HFFc6 (cell line): Measurements from ENCODE around the gene PEX11B. TPM values are rescaled to one million over a fixed set of nuclear protein-coding genes. Genes with fewer than 3 reads are reported as not detected.
A peak's percentile ranks its signal among the peaks of the same experiment; 100 is the strongest.

Experiments
- DNase-seq: peaks from one replicate; pipeline ENCODE4 v3.0.0-alpha.2; 2018
- H3K27ac Mint-ChIP-seq: 2 replicates; pipeline ENCODE4 v1.8.0; 2020; ENCODE audit warnings: mild to moderate bottlenecking, mixed read lengths
- H3K27me3 Mint-ChIP-seq: 2 replicates; pipeline ENCODE4 v1.8.0; 2021; ENCODE audit warnings: mild to moderate bottlenecking, moderate library complexity, mixed read lengths; ENCODE audit not compliant: insufficient read depth
- H3K36me3 Mint-ChIP-seq: 2 replicates; pipeline ENCODE4 v1.8.0; 2021; ENCODE audit warnings: low read depth, mixed read lengths
- H3K4me1 Mint-ChIP-seq: 2 replicates; pipeline ENCODE4 v1.8.0; 2020; ENCODE audit warnings: low read depth, mixed read lengths
- H3K4me3 Mint-ChIP-seq: 2 replicates; pipeline ENCODE4 v1.8.0; 2020; ENCODE audit warnings: mild to moderate bottlenecking, moderate library complexity, mixed read lengths
- H3K9me3 Mint-ChIP-seq: 2 replicates; pipeline ENCODE4 v1.8.0; 2020; ENCODE audit warnings: mild to moderate bottlenecking, mixed read lengths
- total RNA-seq, 6 experiments: library from RNA; stranded (reverse); fragmentation: NEBNext Ultra II Directional; extraction: Animal tissue kit (Norgen Biotek cat#: 25700); gene quantifications; 2 replicates in 1 of 6; 3 replicates in 5 of 6; pipeline ENCODE4 v1.2.3, GENCODE V29; 2021
- TF ChIP-seq, protein P1 (sequence below): fragments of 200-600 bp; sonication (generic); IDR thresholded peaks from 2 replicates; pipeline ENCODE4 v1.5.0; 2021; ENCODE audit warnings: antibody characterized with exemption, mild to moderate bottlenecking

Gene PEX11B
- total RNA-seq, 6 experiments from 2014 or later = 30.3 to 41.1 (median 35.6) TPM

DNA sequence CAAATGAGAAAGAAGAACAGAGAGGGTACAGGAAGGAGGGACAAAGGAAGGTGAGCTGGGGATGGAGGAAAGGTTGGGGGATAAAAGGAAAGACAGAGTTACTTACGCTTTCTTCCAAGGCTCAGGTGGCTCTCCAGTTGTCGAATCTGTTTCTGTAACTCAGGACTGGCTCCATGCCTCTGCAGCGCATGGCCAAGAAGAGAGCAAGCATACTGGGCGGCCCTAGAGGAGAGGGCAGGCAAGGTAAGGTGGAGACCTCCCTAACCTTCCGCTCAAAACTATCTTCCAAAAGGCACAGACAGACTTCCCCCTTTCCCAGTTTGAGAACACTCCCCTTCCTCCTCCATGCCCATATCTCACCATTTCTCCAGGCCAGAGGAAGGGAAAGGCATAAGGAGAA, 922 bp downstream of the PEX11B start:
- peaks cover 10% of the 10 kb centered on the region for H3K27me3 Mint-ChIP-seq
- DNase-seq = no peak

DNA sequence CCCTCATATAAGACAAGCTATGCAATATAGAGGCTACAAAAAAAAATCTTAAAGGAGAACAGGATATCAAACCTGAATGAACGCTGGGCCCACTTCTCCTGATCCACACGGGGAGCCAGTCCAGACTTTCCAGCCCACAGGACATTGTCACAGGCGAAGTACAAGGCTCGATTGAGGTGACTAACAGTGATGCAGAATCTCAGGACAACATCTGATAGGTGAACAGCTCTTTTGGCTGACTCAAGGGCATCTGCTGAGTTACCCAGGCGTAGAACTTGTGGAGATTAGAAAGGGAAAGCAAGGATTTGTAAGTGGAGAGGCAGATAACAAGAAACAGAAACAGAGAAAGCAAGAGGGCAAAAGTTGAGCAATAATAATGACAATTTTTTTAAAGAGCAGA, 1.8 kb downstream of the PEX11B start:
- Mint-ChIP-seq H3K4me3 (peak overlapping the region; percentile 97), H3K27me3 (peaks cover 10% of the 10 kb centered on the region), H3K36me3 (peaks cover 34% of the 10 kb centered on the region), H3K9me3 (no peaks in the 10 kb centered on the region), H3K27ac (peak overlapping the region; percentile 65), H3K4me1 (peaks cover 35% of the 10 kb centered on the region)
- TF ChIP-seq, protein P1, sequence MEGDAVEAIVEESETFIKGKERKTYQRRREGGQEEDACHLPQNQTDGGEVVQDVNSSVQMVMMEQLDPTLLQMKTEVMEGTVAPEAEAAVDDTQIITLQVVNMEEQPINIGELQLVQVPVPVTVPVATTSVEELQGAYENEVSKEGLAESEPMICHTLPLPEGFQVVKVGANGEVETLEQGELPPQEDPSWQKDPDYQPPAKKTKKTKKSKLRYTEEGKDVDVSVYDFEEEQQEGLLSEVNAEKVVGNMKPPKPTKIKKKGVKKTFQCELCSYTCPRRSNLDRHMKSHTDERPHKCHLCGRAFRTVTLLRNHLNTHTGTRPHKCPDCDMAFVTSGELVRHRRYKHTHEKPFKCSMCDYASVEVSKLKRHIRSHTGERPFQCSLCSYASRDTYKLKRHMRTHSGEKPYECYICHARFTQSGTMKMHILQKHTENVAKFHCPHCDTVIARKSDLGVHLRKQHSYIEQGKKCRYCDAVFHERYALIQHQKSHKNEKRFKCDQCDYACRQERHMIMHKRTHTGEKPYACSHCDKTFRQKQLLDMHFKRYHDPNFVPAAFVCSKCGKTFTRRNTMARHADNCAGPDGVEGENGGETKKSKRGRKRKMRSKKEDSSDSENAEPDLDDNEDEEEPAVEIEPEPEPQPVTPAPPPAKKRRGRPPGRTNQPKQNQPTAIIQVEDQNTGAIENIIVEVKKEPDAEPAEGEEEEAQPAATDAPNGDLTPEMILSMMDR = no peak
- DNase-seq = no peak

More for the DNA sequence above, 922 bp downstream of the PEX11B start:
- peaks cover 31% of the 10 kb centered on the region for H3K36me3 Mint-ChIP-seq
- TF ChIP-seq, protein P1 = no peak
- H3K4me3 Mint-ChIP-seq = peak overlapping the region; percentile 97
- H3K27ac Mint-ChIP-seq = peak overlapping the region; percentile 95
- H3K9me3 Mint-ChIP-seq = no peaks in the 10 kb centered on the region
- H3K4me1 Mint-ChIP-seq = peaks cover 35% of the 10 kb centered on the region

DNA sequence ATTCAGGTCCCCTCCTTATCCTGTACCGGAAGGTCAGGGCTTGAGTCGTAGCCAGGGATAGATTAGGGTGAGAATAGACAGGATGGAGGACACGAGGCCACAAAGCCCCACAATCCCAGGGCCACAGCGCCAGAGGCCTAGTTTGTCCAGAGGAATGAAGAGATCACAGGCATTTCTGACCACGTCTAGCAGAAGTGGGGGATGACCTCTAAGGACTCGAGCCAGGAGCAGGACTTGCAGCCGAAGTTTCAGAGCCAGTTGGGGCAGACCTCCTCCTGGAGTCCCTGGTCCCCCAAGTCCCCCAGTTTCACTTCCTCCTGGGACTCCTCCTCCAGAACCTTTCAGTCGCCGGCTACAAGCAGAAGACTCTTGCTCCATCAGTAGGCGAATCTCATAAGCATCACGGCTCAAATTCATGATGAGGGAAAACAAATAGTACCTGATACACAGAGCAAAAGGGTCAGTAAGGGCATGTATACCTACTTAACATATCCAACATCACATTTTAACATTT, 6.3 kb downstream of the PEX11B start:
- TF ChIP-seq, protein P1 = no peak

DNA sequence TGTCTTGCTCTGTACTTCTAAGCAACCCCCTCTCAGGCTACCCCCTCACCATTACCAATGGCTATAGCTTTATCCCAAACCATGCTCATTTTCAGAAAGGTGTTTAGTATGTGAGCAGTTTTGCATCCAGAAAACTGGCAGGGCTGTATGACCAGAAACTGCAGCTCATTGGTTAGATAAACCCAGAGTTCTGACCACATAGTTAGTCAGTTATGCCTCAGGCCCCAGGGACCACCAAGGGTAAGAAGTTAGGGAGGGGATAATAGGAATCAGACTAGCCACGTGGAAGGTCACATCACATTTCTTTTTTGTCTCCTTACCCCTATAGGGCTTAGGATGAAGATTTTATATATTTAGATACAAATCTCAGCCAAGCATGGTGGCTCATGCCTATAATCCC, 9.9 kb downstream of the PEX11B start:
- Mint-ChIP-seq H3K36me3 (peaks cover 15% of the 10 kb centered on the region; the same call in 1 of the 2 replicates), H3K4me3 (no peak overlapping the region), H3K4me1 (peaks cover 25% of the 10 kb centered on the region), H3K27ac (peak overlapping the region; percentile 17), H3K27me3 (no peaks in the 10 kb centered on the region; the same call in 1 of the 2 replicates), H3K9me3 (no peaks in the 10 kb centered on the region)
- no peak for DNase-seq
- TF ChIP-seq, protein P1 = no peak

More for the DNA sequence above, 6.3 kb downstream of the PEX11B start:
- Mint-ChIP-seq H3K4me3 (no peak overlapping the region), H3K27ac (peak overlapping the region; percentile 20; the same call in 1 of the 2 replicates), H3K36me3 (peaks cover 38% of the 10 kb centered on the region), H3K4me1 (peaks cover 35% of the 10 kb centered on the region), H3K9me3 (no peaks in the 10 kb centered on the region), H3K27me3 (no peaks in the 10 kb centered on the region)
- no peak for DNase-seq

DNA sequence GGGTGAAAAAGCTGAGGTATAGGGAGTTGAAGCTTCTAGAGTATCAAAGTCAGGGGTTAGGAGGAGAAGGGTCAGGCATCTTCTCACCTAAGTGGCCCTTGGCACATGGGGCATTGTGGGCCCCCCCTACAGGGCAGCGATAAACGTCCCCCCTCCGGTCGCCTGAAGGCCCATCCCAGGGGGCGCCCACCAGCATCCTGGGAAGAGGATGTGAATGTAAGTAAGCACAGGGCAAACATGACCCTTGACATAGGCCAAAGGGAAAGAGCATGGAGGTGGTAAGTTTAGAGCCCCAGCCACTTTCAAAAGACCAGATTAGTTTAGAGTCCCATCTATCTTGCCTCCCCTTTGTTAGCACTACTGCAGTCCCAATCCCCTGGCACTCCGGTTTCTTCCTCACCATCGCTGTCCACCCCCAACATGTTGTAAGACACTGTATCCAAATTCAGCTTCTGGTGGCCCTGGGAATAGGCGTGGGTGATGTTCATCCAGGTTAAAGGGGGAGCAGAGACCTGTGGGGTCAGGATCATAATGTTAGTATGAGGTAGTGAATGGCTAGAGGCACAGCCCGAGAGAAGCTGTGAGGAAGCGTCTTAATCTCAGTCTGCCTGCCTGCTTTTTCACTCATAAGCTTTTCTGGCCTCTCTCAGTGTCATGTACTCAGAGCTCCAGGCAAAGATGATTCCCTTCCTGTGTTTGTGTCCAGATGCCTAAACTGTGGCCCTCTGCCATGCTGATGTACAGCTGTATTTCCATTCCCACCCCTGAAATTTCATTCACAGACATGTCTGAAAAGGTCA, 11.4 kb downstream of the PEX11B start:
- H3K4me3 Mint-ChIP-seq = no peak overlapping the region
- TF ChIP-seq, protein P1 = no peak
- H3K27me3 Mint-ChIP-seq = no peaks in the 10 kb centered on the region; the same call in 1 of the 2 replicates
- H3K4me1 Mint-ChIP-seq = peaks cover 25% of the 10 kb centered on the region
- H3K9me3 Mint-ChIP-seq = no peaks in the 10 kb centered on the region
- H3K36me3 Mint-ChIP-seq = peaks cover 4% of the 10 kb centered on the region; the same call in 1 of the 2 replicates
- no peak for DNase-seq
- H3K27ac Mint-ChIP-seq = peak overlapping the region; percentile 53
